ENCODE results near the gene TMEM163.

Gene TMEM163

DNA sequence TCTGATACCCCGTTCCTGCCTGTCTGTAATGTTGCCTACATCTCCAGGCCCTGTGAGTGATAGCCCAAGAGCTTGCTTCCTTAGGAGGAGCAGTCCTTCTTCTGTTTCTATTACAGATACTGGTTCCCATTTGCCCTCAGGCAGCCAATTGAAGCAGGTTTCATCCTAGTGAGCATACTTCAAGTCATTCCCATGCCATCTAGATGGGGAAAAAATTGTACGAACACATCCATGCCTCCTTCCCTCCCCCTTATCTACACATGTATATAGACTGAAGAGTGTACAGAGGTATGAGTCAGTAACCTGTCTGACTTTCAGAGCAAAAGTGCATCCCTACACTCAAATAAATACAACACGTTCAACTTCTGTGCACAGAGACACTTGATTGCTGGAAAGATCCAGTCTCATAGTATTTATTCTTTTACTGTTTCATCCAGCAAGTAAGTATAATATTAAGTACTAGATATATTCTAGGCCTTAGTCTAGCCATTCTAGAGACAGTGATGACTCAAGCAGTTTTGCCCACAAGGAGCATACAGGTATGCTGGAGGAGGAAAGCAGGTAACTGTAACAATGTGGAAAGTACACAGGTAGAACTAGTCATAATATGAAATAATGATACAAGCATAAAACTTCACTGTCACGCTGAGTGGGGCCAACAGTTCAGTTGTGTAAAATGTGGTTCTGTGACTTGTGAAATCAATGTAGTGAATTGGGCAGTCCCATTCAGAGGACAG is 311.5 kb downstream of the TMEM163 start:
- H3K4me3 ChIP-seq (ENCODE audit: low read depth, low read length), result no peak overlapping the region
- TF ChIP-seq, protein P1, sequence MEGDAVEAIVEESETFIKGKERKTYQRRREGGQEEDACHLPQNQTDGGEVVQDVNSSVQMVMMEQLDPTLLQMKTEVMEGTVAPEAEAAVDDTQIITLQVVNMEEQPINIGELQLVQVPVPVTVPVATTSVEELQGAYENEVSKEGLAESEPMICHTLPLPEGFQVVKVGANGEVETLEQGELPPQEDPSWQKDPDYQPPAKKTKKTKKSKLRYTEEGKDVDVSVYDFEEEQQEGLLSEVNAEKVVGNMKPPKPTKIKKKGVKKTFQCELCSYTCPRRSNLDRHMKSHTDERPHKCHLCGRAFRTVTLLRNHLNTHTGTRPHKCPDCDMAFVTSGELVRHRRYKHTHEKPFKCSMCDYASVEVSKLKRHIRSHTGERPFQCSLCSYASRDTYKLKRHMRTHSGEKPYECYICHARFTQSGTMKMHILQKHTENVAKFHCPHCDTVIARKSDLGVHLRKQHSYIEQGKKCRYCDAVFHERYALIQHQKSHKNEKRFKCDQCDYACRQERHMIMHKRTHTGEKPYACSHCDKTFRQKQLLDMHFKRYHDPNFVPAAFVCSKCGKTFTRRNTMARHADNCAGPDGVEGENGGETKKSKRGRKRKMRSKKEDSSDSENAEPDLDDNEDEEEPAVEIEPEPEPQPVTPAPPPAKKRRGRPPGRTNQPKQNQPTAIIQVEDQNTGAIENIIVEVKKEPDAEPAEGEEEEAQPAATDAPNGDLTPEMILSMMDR (IDR thresholded peaks at IDR 0.05; ENCODE audit: borderline replicate concordance, insufficient read depth, low read depth, low read length), result no peak

DNA sequence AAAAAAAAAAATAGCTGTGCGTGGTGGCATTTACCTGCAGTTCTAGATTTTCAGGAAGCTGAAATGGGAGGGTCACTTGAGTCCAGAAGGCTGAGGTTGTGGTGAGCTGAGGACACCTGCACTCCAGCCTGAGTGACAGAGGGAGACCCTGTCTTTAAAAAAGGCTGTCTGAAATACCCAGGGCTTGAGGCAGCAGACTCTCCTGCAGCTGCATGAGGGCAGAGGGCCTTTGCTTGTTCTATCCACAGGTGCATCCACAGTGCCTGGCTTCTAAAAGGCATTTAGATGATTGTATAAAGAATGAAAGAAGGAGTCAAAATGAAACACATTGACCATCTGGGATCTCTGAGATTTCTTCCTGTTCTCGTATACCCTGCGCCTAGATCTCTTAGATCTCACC is 312.1 kb downstream of the TMEM163 start:
- TF ChIP-seq, protein P1 (IDR thresholded peaks at IDR 0.05; ENCODE audit: borderline replicate concordance, insufficient read depth, low read depth, low read length), result no peak
- no peak overlapping the region for H3K4me3 ChIP-seq (ENCODE audit: low read depth, low read length)

DNA sequence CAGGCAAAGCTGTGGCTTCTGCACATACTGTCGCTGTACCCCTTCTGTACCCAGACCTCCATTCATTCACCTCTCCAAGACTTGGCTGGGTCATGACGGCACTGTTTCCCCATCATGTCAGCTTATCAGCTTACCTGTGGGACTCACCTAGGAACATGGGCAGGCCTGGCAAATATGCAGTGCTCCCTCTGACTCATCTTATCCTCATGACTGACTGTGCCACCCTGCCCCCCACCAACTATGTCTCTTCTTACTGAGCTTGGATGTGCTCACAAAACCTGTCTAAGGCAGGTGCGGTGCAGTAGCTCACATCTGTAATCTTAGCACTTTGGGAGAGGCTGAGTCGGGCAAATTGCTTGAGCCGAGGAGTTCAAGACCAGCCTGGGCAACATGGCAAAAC is 312.5 kb downstream of the TMEM163 start:
- H3K4me3 ChIP-seq (ENCODE audit: low read depth, low read length), result no peak overlapping the region
- TF ChIP-seq, protein P1 (IDR thresholded peaks at IDR 0.05; ENCODE audit: borderline replicate concordance, insufficient read depth, low read depth, low read length), result no peak
